ENCODE measurements around the gene CNTNAP2. TPM values are rescaled to one million over a fixed set of nuclear protein-coding genes. Genes with fewer than 3 reads are reported as not detected.

The CNTNAP2 gene
- total and polyA plus RNA-seq, 2 of the 8 experiments (the other 6 are each of a cell fraction or from before 2014, with no cell fraction given): 27.9 to 71.0 TPM

- Histone ChIP-seq H3K4me1 (replicated peaks in 1 of 4; ENCODE audit: control insufficient read depth in 3 of 4, insufficient read depth in 4 of 4, low read length in 3 of 4) (peaks cover 0 to 6% (median 0%) of the 10 kb centered on the region in 4 experiments; a peak in 2 of 7 replicates), H3K27ac (ENCODE audit: low read depth, low read length) (no peak overlapping the region), H2BK120ac (replicated peaks; ENCODE audit: low read depth, low read length) (no peak overlapping the region), H2AK5ac (ENCODE audit: low read depth, low read length) (no peak overlapping the region), H4K91ac (replicated peaks; ENCODE audit: insufficient read length, low read length) (no peak overlapping the region), H3K79me1 (ENCODE audit: low read depth, low read length) (no peaks in the 10 kb centered on the region), H3K23ac (ENCODE audit: insufficient read length) (no peak overlapping the region), H3K23me2 (ENCODE audit: low read depth, low read length) (no peaks in the 10 kb centered on the region), H2AFZ (ENCODE audit: low read length) (no peak overlapping the region), H3K36me3 (ENCODE audit: control insufficient read depth in 2 of 4, insufficient read depth in 4 of 4, low read length in 3 of 4) (no peaks in the 10 kb centered on the region), H3K79me2 (ENCODE audit: control insufficient read depth in 1 of 2, insufficient read depth in 2 of 2, low read length in 2 of 2) (no peaks in the 10 kb centered on the region), H4K20me1 (replicated peaks in 1 of 2; ENCODE audit: control insufficient read depth in 1 of 2, insufficient read depth in 2 of 2, low read length in 2 of 2) (no peaks in the 10 kb centered on the region), H2BK12ac (ENCODE audit: low read depth, low read length) (no peak overlapping the region), H3K9ac (replicated peaks in 1 of 4; ENCODE audit: extremely low read depth in 1 of 4, low read depth in 3 of 4, low read length in 3 of 4) (no peak overlapping the region), H4K8ac (ENCODE audit: extremely low read depth, insufficient read depth, low read length) (no peak overlapping the region), H3K18ac (ENCODE audit: extremely low read depth, low read length) (no peak overlapping the region), H3K56ac (replicated peaks; ENCODE audit: insufficient read length, low read depth, low read length) (no peak overlapping the region), H3K27me3 (replicated peaks in 1 of 4; ENCODE audit: control insufficient read depth in 3 of 4, extremely low read depth in 1 of 4, insufficient read depth in 3 of 4, low read length in 3 of 4) (no peaks in the 10 kb centered on the region), H3K4ac (replicated peaks; ENCODE audit: insufficient read length, low read depth, low read length) (no peak overlapping the region), H2BK5ac (ENCODE audit: low read depth, low read length) (no peak overlapping the region), H3K9me3 (ENCODE audit: insufficient read depth in 2 of 2, low read depth in 1 of 2, low read length in 1 of 2) (no peaks in the 10 kb centered on the region), H2BK15ac (ENCODE audit: low read length) (no peak overlapping the region), H2BK20ac (ENCODE audit: low read length) (no peak overlapping the region), H3K4me2 (ENCODE audit: insufficient read depth in 1 of 2, low read depth in 2 of 2, low read length in 2 of 2) (no peak overlapping the region), H4K5ac (ENCODE audit: insufficient read length, low read depth, low read length) (no peak overlapping the region), H3K4me3 (ENCODE audit: extremely low read depth in 1 of 4, insufficient read depth in 2 of 4, low read depth in 3 of 4, low read length in 4 of 4) (no peak overlapping the region), H3K14ac (ENCODE audit: insufficient read length) (no peak overlapping the region)
- whole genome bisulfite sequencing, 2 experiments (ENCODE audit: extremely low coverage in 1 of 2, insufficient coverage in 1 of 2, insufficient read length in 1 of 2, insufficient replicate concordance in 2 of 2, low coverage in 1 of 2, low lambda C conversion rate in 2 of 2, missing lambda C conversion rate in 1 of 2): 75% methylated on average over 3 of the region's 3 CpGs; no CpG with 5 or more reads in 1 of the 2 experiments
- FAIRE-seq (no peak), DNase-seq (ENCODE audit: low read depth in 1 of 2, low spot score in 2 of 2) (no peak)
- TF ChIP-seq CHD1 (IDR thresholded peaks at IDR 0.05; ENCODE audit: low read depth, low read length): no peak
- no peak for TF ChIP-seq EGR1 (IDR thresholded peaks at IDR 0.05; ENCODE audit: borderline replicate concordance, low read depth, low read length)
- no peak for TF ChIP-seq CBX5 (IDR thresholded peaks at IDR 0.05; ENCODE audit: low read depth, low read length)
- POLR2A ChIA-PET (ENCODE audit: partially characterized antibody): no interaction called here
- CTCF ChIA-PET (ENCODE audit: partially characterized antibody): no interaction called here
Observed at GRCh38 chr7:147904219-147904576, 1787.6 kb downstream of the CNTNAP2 start.
